A673 (cell line): Measurements from ENCODE around the gene LRRC4C.

ENCODE experiments used
- CTCF ChIP-seq: fragments of 300-800, 200-600 bp; sonication (generic); conservative IDR thresholded peaks from 2 replicates; pipeline ENCODE4 v1.5.1; 2017; ENCODE audit warnings: low read depth, mild to moderate bottlenecking, antibody characterized with exemption, low read length, moderate library complexity, mixed read lengths
- EZH2 ChIP-seq: fragments of 200-600 bp; sonication (generic); IDR thresholded peaks from 2 replicates; pipeline ENCODE4 v1.6.1; 2017; ENCODE audit warnings: borderline replicate concordance, low read depth, mild to moderate bottlenecking, mixed read lengths, antibody characterized with exemption, low read length; ENCODE audit not compliant: poor library complexity, severe bottlenecking

GRCh38 chr11:41235668-41236067 is 223.8 kb downstream of the LRRC4C start:
- TF ChIP-seq CTCF: no peak
- TF ChIP-seq EZH2: no peak
